Measurements from ENCODE around the gene DNPH1. TPM values are rescaled to one million over a fixed set of nuclear protein-coding genes. Genes with fewer than 3 reads are reported as not detected.

The DNPH1 gene
- total RNA-seq, 2 donors from 2014 or later: 94.2 to 119 TPM

DNA sequence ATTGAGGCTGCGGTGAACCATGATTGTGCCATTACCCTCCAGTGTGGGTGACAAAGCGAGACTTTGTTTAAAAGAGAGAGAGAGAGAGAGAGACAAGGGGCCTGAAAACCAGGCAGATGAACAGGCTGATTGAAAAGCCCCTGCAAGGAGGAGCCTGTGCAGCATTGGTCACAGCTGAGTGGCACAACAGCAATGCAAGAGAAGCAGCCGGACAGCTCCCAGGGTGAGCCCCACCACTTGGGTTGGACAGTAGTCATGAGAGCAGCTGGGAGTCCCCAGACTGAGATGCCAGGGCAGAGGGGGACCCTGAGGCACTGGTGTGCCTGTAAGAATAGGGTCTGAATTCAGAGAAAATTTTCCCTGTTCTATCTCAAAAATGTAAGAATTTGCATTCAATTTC lies 10.2 kb downstream of the DNPH1 start:
- Histone ChIP-seq H3K36me3 (replicated peaks in 1 of 2; ENCODE audit: insufficient read depth in 1 of 2, low read depth in 2 of 2) (peaks cover 0 to 3% of the 10 kb centered on the region in 2 donors), H3K4me3 (no peak overlapping the region), H3K4me1 (no peaks in the 10 kb centered on the region), H3K27ac (no peak overlapping the region), H3K9me3 (no peaks in the 10 kb centered on the region), H3K27me3 (no peaks in the 10 kb centered on the region)
- ATAC-seq (no peak), DNase-seq (no peak)
- WGBS, 2 donors: 94 to 97% methylated on average over 3 of the region's 3 CpGs
- intact Hi-C loops (cut with DNase I): no loop called here
- TF ChIP-seq, protein P1, sequence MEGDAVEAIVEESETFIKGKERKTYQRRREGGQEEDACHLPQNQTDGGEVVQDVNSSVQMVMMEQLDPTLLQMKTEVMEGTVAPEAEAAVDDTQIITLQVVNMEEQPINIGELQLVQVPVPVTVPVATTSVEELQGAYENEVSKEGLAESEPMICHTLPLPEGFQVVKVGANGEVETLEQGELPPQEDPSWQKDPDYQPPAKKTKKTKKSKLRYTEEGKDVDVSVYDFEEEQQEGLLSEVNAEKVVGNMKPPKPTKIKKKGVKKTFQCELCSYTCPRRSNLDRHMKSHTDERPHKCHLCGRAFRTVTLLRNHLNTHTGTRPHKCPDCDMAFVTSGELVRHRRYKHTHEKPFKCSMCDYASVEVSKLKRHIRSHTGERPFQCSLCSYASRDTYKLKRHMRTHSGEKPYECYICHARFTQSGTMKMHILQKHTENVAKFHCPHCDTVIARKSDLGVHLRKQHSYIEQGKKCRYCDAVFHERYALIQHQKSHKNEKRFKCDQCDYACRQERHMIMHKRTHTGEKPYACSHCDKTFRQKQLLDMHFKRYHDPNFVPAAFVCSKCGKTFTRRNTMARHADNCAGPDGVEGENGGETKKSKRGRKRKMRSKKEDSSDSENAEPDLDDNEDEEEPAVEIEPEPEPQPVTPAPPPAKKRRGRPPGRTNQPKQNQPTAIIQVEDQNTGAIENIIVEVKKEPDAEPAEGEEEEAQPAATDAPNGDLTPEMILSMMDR (IDR thresholded peaks at IDR 0.05): no peak
- no peak for TF ChIP-seq POLR2A (IDR thresholded peaks at IDR 0.05)

DNA sequence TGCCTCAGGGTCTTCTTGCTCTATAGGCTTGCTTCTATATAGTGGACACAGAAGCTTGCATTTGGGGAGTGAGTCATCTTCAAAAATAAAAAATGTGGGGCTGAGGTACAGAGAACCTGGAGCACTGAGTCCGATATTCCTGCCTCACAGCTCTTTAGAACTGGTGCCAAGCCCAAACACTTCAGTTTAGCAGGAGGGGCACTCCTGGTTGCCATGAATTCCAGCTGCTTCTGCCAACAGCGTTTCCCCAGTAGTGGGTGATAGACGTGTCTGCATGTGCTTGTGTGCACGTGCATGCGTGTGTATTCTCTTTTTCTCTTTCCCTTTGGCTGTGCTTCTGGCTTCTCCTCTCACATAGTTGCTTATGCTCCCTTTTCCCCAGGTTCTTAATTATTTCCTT lies 11.9 kb downstream of the DNPH1 start:
- DNase-seq: no peak
- TF ChIP-seq, protein P1 (IDR thresholded peaks at IDR 0.05): no peak
- no peak for TF ChIP-seq POLR2A (IDR thresholded peaks at IDR 0.05)
- no peaks in the 10 kb centered on the region for H3K4me1 ChIP-seq

DNA sequence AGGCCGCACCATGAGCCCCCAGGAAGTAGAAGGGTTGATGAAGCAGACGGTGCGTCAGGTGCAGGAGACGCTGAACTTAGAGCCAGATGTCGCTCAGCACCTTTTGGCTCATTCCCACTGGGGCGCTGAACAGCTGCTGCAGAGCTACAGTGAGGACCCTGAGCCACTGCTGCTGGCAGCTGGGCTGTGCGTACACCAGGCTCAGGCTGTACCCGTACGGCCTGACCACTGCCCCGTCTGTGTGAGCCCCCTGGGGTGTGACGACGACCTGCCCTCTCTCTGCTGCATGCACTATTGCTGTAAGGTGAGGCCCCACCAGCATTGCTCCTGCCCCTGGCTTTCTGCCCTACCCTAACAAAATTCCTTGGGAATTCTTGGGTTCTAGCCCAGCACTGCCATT lies 13.1 kb downstream of the DNPH1 start:
- no peak for TF ChIP-seq POLR2A (IDR thresholded peaks at IDR 0.05)
- TF ChIP-seq, protein P1 (IDR thresholded peaks at IDR 0.05): no peak
- H3K36me3 ChIP-seq (replicated peaks in 1 of 2; ENCODE audit: insufficient read depth in 1 of 2, low read depth in 2 of 2): peaks cover 0 to 3% of the 10 kb centered on the region in 2 donors
- ATAC-seq (no peak), DNase-seq (no peak)
- H3K4me3 ChIP-seq: no peak overlapping the region
- no peaks in the 10 kb centered on the region for H3K4me1 ChIP-seq
- no peaks in the 10 kb centered on the region for H3K27me3 ChIP-seq
- WGBS, 2 donors: 93 to 100% methylated on average over 1 to 12 of the region's 12 CpGs
- no peak overlapping the region for H3K27ac ChIP-seq
- no peaks in the 10 kb centered on the region for H3K9me3 ChIP-seq
- intact Hi-C loops (cut with DNase I): no loop called here

More for the DNA sequence above, 11.9 kb downstream of the DNPH1 start:
- intact Hi-C loops (cut with DNase I): no loop called here
- no peak for ATAC-seq
- no peak overlapping the region for H3K27ac ChIP-seq
- H3K27me3 ChIP-seq: no peaks in the 10 kb centered on the region
- WGBS, 2 donors: 80 to 82% methylated on average over 5 of the region's 5 CpGs
- no peak overlapping the region for H3K4me3 ChIP-seq
- peaks cover 0 to 3% of the 10 kb centered on the region in 2 donors for H3K36me3 ChIP-seq (replicated peaks in 1 of 2; ENCODE audit: insufficient read depth in 1 of 2, low read depth in 2 of 2)
- H3K9me3 ChIP-seq: no peaks in the 10 kb centered on the region

DNA sequence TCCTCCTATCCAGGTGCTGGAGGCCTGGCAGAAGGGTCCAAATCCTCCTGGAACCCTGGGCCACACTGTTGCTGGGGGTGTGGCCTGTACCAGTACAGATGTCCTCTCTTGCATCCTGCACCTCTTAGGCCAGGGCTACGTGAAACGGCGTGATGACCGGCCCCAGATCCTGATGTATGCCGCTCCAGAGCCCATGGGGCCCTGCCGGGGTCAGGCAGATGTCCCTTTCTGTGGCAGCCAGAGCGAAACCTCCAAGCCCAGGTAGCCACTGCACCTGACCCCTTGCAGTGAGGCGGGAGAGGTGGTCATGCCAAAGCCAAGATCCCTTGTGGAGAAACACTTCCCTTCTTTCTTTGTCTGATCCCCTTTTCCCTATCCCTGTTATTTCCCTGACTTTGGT lies 14.2 kb downstream of the DNPH1 start:
- Histone ChIP-seq H3K27ac (no peak overlapping the region), H3K4me3 (no peak overlapping the region), H3K36me3 (replicated peaks in 1 of 2; ENCODE audit: insufficient read depth in 1 of 2, low read depth in 2 of 2) (peaks cover 0 to 3% of the 10 kb centered on the region in 2 donors), H3K4me1 (no peaks in the 10 kb centered on the region), H3K9me3 (no peaks in the 10 kb centered on the region), H3K27me3 (no peaks in the 10 kb centered on the region)
- 88 to 100% methylated on average over 3 to 8 of the region's 8 CpGs for WGBS, 2 donors
- intact Hi-C loops (cut with DNase I): no loop called here
- DNase-seq (no peak), ATAC-seq (no peak)
- TF ChIP-seq, protein P1 (IDR thresholded peaks at IDR 0.05): no peak
- TF ChIP-seq POLR2A (IDR thresholded peaks at IDR 0.05): no peak

DNA sequence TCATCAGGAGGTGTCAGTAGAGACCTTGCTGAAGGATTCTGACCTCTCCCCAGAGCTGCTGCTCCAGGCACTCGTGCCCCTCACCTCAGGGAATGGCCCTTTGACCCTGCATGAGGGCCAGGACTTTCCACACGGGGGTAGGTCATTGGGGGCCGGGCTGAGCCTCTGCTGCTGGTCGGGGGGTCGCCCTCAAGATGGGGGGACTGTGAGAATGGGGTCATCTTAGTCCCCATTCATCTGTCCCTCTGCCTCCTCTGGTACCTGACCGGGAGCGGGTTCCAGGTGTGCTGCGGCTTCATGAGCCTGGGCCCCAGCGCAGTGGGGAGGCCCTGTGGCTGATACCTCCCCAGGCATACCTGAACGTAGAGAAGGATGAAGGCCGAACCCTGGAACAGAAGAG lies 15.8 kb downstream of the DNPH1 start:
- TF ChIP-seq, protein P1 (IDR thresholded peaks at IDR 0.05): no peak
- TF ChIP-seq POLR2A (IDR thresholded peaks at IDR 0.05): no peak
- ATAC-seq (no peak), DNase-seq (no peak)
- H3K27ac ChIP-seq: no peak overlapping the region
- H3K36me3 ChIP-seq (replicated peaks in 1 of 2; ENCODE audit: insufficient read depth in 1 of 2, low read depth in 2 of 2): peaks cover 0 to 3% of the 10 kb centered on the region in 2 donors
- intact Hi-C loops (cut with DNase I): no loop called here
- 86 to 87% methylated on average over 5 to 11 of the region's 11 CpGs for WGBS, 2 donors
- H3K4me3 ChIP-seq: no peak overlapping the region
- H3K4me1 ChIP-seq: no peaks in the 10 kb centered on the region
- H3K9me3 ChIP-seq: no peaks in the 10 kb centered on the region
- no peaks in the 10 kb centered on the region for H3K27me3 ChIP-seq

Data from body of pancreas (tissue), 4 donors.